CD4-positive, CD25-positive, alpha-beta regulatory T cell (primary cell): ENCODE data around the gene THSD7B. TPM values are rescaled to one million over a fixed set of nuclear protein-coding genes. Genes with fewer than 3 reads are reported as not detected.
A peak's percentile ranks its signal among the peaks of the same experiment; 100 is the strongest.

Source experiments
- ATAC-seq, 2 donors: fragments of 150-1000 bp; cut with Tn5 transposase; one replicate each; pipeline ENCODE4 v1.10.0; 2021; ENCODE audit warnings: low read depth in 2 of 2, moderate number of reproducible peaks in 2 of 2, moderate library complexity in 1 of 2
- DNase-seq, 3 donors: peaks; one replicate each; pipeline versions ENCODE4 v3.0.0 to v3.0.0-alpha.2; 2012 to 2022; ENCODE audit warnings: mixed read lengths in 1 of 3
- H3K27ac ChIP-seq: one replicate; pipeline ENCODE4 v1.7.0; 2013; ENCODE audit warnings: mild to moderate bottlenecking, low read length; ENCODE audit not compliant: insufficient read depth, poor library complexity, severe bottlenecking
- H3K27me3 ChIP-seq: one replicate; pipeline ENCODE4 v1.7.0; 2013; ENCODE audit warnings: low read length; ENCODE audit not compliant: control insufficient read depth, insufficient read depth
- H3K36me3 ChIP-seq: one replicate; pipeline ENCODE4 v1.7.0; 2013; ENCODE audit warnings: mild to moderate bottlenecking, low read length, moderate library complexity; ENCODE audit not compliant: control insufficient read depth, insufficient read depth
- H3K4me1 ChIP-seq: 2 replicates; pipeline ENCODE4 v1.7.0; 2013; ENCODE audit warnings: mild to moderate bottlenecking, low read length; ENCODE audit not compliant: insufficient read depth, control insufficient read depth, poor library complexity, severe bottlenecking
- H3K4me3 ChIP-seq: one replicate; pipeline ENCODE4 v1.7.0; 2013; ENCODE audit warnings: low read depth, mild to moderate bottlenecking, low read length, moderate library complexity
- H3K9me3 ChIP-seq, 2 experiments: 1 replicate in 1 of 2; 2 replicates in 1 of 2; pipeline ENCODE4 v1.7.0; 2013; ENCODE audit warnings: low read length in 2 of 2, mild to moderate bottlenecking in 1 of 2, moderate library complexity in 1 of 2; ENCODE audit not compliant: control insufficient read depth in 2 of 2
- H3K27ac Mint-ChIP-seq, 3 donors: one replicate each; pipeline ENCODE4 v1.8.0; 2020 to 2022; ENCODE audit warnings: mild to moderate bottlenecking in 3 of 3, mixed read lengths in 3 of 3, moderate library complexity in 2 of 3
- H3K27me3 Mint-ChIP-seq: one replicate; pipeline ENCODE4 v1.8.0; 2022; ENCODE audit warnings: mild to moderate bottlenecking, mixed read lengths
- H3K36me3 Mint-ChIP-seq: one replicate; pipeline ENCODE4 v1.8.0; 2020; ENCODE audit warnings: mixed read lengths
- H3K4me1 Mint-ChIP-seq, 4 donors: one replicate each; pipeline ENCODE4 v1.8.0; 2020 to 2022; ENCODE audit warnings: mixed read lengths in 4 of 4, mild to moderate bottlenecking in 1 of 4
- H3K4me3 Mint-ChIP-seq, 4 donors: one replicate each; pipeline ENCODE4 v1.8.0; 2020 to 2022; ENCODE audit warnings: mild to moderate bottlenecking in 4 of 4, mixed read lengths in 4 of 4, moderate library complexity in 3 of 4
- H3K9me3 Mint-ChIP-seq, 7 donors: one replicate each; pipeline ENCODE4 v1.8.0; 2020 to 2022; ENCODE audit warnings: mixed read lengths in 7 of 7, mild to moderate bottlenecking in 3 of 7, moderate library complexity in 2 of 7
- polyA plus RNA-seq, 4 donors: library from polyadenylated mRNA; unstranded; fragments of 300-500 nt; fragmentation: Illumina TruSeq; gene quantifications; one replicate each; pipeline ENCODE4 v1.2.3, GENCODE V29; 2021
- total RNA-seq: library from RNA; stranded (reverse); gene quantifications from one replicate; pipeline ENCODE4 v1.2.3, GENCODE V29; 2022

The THSD7B gene
- total and polyA plus RNA-seq, 5 donors from 2014 or later, result not detected

DNA sequence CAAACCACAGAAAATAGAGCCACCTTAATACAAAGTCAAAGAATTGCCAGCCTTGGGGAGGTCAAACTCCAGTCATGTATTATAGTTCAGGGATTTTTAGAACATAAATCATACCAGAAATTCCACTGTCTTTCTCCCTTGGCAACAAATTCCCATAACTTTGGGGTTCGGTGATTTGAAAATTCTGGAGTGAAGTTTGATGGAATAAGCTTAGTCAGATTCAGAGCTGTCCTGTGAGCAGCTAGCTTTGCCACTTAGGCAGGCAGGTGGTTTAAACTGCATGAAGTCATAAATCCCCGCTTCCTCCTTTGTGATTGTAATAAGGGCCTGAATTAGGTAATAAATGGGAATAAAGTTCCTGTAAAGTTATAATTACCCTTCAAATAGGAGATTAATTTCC, 741.9 kb downstream of the THSD7B start:
- no peak for ATAC-seq

DNA sequence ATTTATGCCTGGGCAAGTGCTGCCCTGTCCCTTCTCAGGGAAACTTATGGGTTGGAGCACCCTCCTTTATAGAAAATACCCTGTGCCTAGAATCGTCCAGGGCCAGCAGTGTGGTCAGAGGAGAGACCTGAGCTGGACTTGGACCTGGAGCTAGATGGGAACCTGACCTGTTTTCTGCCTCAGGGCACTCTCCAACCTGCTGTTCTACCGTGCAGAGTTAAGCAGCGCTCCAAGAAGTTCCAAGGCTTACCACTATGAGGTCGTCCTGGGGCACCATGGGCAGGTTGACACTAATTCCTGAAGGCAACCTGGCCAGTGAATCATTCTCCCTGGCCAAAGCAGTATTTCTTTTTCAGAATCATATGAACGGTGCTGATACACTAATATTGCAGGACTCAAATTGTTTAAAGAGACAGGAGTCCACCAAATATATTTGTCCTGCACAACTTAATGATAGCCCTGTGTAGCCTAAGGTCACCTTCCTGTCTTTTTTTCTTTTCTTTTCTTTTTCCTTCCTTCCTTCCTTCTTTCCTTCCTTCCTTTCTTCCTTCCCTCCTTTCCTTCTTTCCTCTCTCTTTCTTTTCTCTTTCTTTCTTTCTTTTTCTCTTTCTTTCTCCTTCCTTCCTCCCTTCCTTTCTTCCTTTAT, 743.5 kb downstream of the THSD7B start:
- Mint-ChIP-seq H3K9me3 (peaks cover 0 to 9% (median 3%) of the 10 kb centered on the region in 7 donors), H3K36me3 (no peaks in the 10 kb centered on the region), H3K4me1 (no peaks in the 10 kb centered on the region), H3K4me3 (no peak overlapping the region), H3K27ac (no peak overlapping the region), H3K27me3 (no peaks in the 10 kb centered on the region)
- no peak for ATAC-seq
- no peak for DNase-seq
- Histone ChIP-seq H3K4me3 (no peak overlapping the region), H3K27ac (no peak overlapping the region), H3K4me1 (no peaks in the 10 kb centered on the region), H3K36me3 (no peaks in the 10 kb centered on the region), H3K27me3 (no peaks in the 10 kb centered on the region), H3K9me3 (no peaks in the 10 kb centered on the region)

More for the DNA sequence above, 741.9 kb downstream of the THSD7B start:
- H3K9me3 ChIP-seq, result no peaks in the 10 kb centered on the region
- Mint-ChIP-seq H3K27ac (no peak overlapping the region), H3K4me3 (no peak overlapping the region), H3K9me3 (peaks cover 0 to 9% (median 3%) of the 10 kb centered on the region in 7 donors), H3K27me3 (no peaks in the 10 kb centered on the region), H3K4me1 (no peaks in the 10 kb centered on the region), H3K36me3 (no peaks in the 10 kb centered on the region)
- no peak overlapping the region for H3K4me3 ChIP-seq
- H3K4me1 ChIP-seq, result no peaks in the 10 kb centered on the region
- no peaks in the 10 kb centered on the region for H3K36me3 ChIP-seq
- no peaks in the 10 kb centered on the region for H3K27me3 ChIP-seq
- no peak for DNase-seq
- H3K27ac ChIP-seq, result no peak overlapping the region

DNA sequence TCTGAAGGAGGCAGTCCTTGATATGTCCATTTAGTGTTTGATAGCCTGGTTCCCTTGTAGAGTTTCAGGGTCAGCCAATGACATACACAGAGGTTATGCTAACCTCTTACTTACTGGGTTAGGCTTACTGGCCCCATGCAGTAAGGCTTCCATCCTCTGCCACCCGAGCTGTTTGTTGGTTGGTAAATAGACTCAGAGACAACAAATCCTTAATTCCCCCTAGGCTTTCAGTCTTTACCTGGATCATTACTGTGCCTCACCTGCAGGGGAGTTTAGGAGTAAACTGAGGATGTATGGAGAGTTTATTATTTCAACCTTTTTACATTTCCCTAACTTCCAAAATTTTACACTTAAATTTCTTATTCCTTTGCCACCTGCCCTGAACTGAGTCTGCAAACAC, 746.2 kb downstream of the THSD7B start:
- Histone ChIP-seq H3K27me3 (no peaks in the 10 kb centered on the region), H3K9me3 (no peaks in the 10 kb centered on the region), H3K27ac (no peak overlapping the region), H3K36me3 (no peaks in the 10 kb centered on the region), H3K4me1 (no peaks in the 10 kb centered on the region), H3K4me3 (no peak overlapping the region)
- DNase-seq, result no peak
- H3K4me1 Mint-ChIP-seq, result no peaks in the 10 kb centered on the region
- H3K4me3 Mint-ChIP-seq, result no peak overlapping the region
- H3K9me3 Mint-ChIP-seq, result peaks cover 0 to 6% (median 2%) of the 10 kb centered on the region in 7 donors
- H3K27ac Mint-ChIP-seq, result no peak overlapping the region
- no peak for ATAC-seq
- H3K27me3 Mint-ChIP-seq, result no peaks in the 10 kb centered on the region
- no peaks in the 10 kb centered on the region for H3K36me3 Mint-ChIP-seq

DNA sequence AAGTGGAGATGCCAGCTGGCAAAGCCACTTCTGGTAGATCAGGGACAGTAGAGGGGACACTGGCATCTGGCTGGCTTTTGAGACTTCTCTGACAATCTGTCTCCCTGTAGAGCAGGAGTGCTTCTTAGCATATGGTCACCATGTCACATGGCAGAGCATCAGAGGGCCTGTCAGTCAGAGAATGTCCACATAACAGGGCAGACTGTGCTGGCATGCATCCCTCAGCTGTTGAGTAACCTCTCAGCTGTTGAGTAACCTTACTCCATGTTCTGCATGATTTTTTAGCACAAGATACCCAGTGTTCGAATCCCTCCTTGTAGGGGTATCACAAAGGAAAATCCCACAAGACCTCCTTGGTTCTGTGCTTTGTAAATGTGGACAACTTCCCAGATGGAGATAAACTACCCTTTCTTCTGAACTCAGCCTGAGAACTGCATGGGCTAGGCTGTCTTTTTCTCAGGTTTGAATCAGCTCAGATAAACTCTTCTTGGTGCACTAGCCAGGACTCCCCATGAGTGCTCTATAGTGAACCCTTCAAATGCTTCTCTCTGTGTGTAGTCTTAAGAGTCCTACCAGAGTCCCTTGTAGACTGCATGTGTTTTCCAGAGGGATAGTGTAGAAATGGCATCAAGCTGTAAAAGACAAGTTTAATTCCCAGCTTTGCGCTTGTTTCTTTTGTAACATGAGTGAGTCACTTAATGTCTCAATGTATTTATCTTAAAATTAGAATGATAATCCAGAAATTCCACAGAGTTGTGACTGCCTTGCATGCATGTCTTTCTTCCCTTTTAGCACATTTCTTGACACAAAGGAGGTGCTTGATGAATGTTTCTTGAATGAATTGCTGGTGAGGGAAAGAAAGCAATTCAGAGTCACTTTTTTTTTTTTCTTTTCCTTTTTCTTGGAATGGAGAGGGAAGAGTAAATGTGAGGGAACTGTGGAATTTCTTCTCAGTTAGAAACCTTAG, 756.6 kb downstream of the THSD7B start:
- no peak overlapping the region for H3K27ac ChIP-seq
- H3K9me3 ChIP-seq, result no peaks in the 10 kb centered on the region
- Mint-ChIP-seq H3K4me1 (no peaks in the 10 kb centered on the region), H3K27me3 (no peaks in the 10 kb centered on the region), H3K4me3 (no peak overlapping the region), H3K36me3 (no peaks in the 10 kb centered on the region), H3K27ac (peak overlapping the region in 1 of 3 donors; percentile 7), H3K9me3 (peaks cover 0 to 3% (median 0%) of the 10 kb centered on the region in 7 donors)
- no peak for ATAC-seq
- no peaks in the 10 kb centered on the region for H3K27me3 ChIP-seq
- H3K36me3 ChIP-seq, result no peaks in the 10 kb centered on the region
- no peaks in the 10 kb centered on the region for H3K4me1 ChIP-seq
- H3K4me3 ChIP-seq, result no peak overlapping the region
- no peak for DNase-seq

DNA sequence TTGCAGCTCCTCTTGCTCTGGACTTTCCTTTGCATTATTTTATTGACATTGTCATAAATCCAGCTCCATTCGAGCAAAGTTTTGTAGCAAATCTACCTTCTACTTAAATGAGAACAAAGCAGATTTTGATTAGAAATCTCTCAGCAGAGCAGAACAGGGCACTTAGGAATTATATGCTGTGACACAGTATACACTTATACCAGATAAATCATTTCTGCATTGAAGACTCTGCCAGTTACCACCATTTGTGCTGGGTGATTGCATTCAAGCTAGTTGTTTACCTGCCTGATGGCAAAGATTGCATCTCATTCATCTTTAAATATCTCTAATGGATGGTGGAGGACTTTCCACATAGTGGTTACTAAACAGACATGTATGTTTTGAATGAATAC, 757.3 kb downstream of the THSD7B start:
- Mint-ChIP-seq H3K4me3 (no peak overlapping the region), H3K27me3 (no peaks in the 10 kb centered on the region), H3K9me3 (peaks cover 0 to 3% (median 0%) of the 10 kb centered on the region in 7 donors), H3K4me1 (no peaks in the 10 kb centered on the region), H3K36me3 (no peaks in the 10 kb centered on the region), H3K27ac (no peak overlapping the region)
- no peak for DNase-seq
- ATAC-seq, result no peak
- Histone ChIP-seq H3K4me1 (no peaks in the 10 kb centered on the region), H3K9me3 (no peaks in the 10 kb centered on the region), H3K36me3 (no peaks in the 10 kb centered on the region), H3K4me3 (no peak overlapping the region), H3K27me3 (no peaks in the 10 kb centered on the region), H3K27ac (no peak overlapping the region)

- H3K27me3 Mint-ChIP-seq, result no peaks in the 10 kb centered on the region
- no peaks in the 10 kb centered on the region for H3K36me3 Mint-ChIP-seq
- DNase-seq (no peak), ATAC-seq (no peak)
- Histone ChIP-seq H3K9me3 (no peaks in the 10 kb centered on the region), H3K27me3 (no peaks in the 10 kb centered on the region), H3K4me1 (no peaks in the 10 kb centered on the region), H3K36me3 (no peaks in the 10 kb centered on the region), H3K4me3 (no peak overlapping the region), H3K27ac (no peak overlapping the region)
- H3K4me1 Mint-ChIP-seq, result no peaks in the 10 kb centered on the region
- H3K9me3 Mint-ChIP-seq, result peaks cover 0 to 7% (median under 1%) of the 10 kb centered on the region in 7 donors
- no peak overlapping the region for H3K4me3 Mint-ChIP-seq
- no peak overlapping the region for H3K27ac Mint-ChIP-seq
Measured at GRCh38 chr2:137523931-137524330, 758.6 kb downstream of the THSD7B start.

GRCh38 chr2:137525132-137525531, 759.8 kb downstream of the THSD7B start:
- no peak overlapping the region for H3K4me3 Mint-ChIP-seq
- no peak for ATAC-seq
- no peaks in the 10 kb centered on the region for H3K36me3 Mint-ChIP-seq
- H3K4me1 Mint-ChIP-seq, result no peaks in the 10 kb centered on the region
- Histone ChIP-seq H3K36me3 (no peaks in the 10 kb centered on the region), H3K4me3 (no peak overlapping the region), H3K4me1 (no peaks in the 10 kb centered on the region), H3K27ac (no peak overlapping the region), H3K9me3 (no peaks in the 10 kb centered on the region), H3K27me3 (no peaks in the 10 kb centered on the region)
- no peak for DNase-seq
- H3K27ac Mint-ChIP-seq, result no peak overlapping the region
- H3K27me3 Mint-ChIP-seq, result no peaks in the 10 kb centered on the region
- H3K9me3 Mint-ChIP-seq, result peaks cover 0 to 7% (median 0%) of the 10 kb centered on the region in 7 donors
